ENCODE results near the gene PLEKHG4B. TPM values are rescaled to one million over a fixed set of nuclear protein-coding genes. Genes with fewer than 3 reads are reported as not detected.

Gene PLEKHG4B
- total and polyA plus RNA-seq, 2 donors from 2014 or later, result 0.13 to 0.37 TPM

- no peaks in the 10 kb centered on the region for H3K4me1 ChIP-seq (ENCODE audit: control insufficient read depth in 2 of 3, insufficient read depth in 2 of 3, low read depth in 1 of 3, low read length in 3 of 3)
- H3K27me3 ChIP-seq (ENCODE audit: control insufficient read depth, insufficient read depth, low read length), result no peaks in the 10 kb centered on the region
- no peak for TF ChIP-seq CTCF (IDR thresholded peaks at IDR 0.05; ENCODE audit: borderline replicate concordance, extremely low read depth, insufficient read depth)
- FAIRE-seq, result no peak
- no peaks in the 10 kb centered on the region for H3K9me3 ChIP-seq (ENCODE audit: control insufficient read depth in 2 of 3, insufficient read depth in 1 of 3, low read length in 3 of 3)
- H3K27ac ChIP-seq (ENCODE audit: low read depth in 2 of 2, low read length in 2 of 2), result no peak overlapping the region
- intact Hi-C loops (cut with DNase I), result no loop called here
- H3K4me3 ChIP-seq (ENCODE audit: low read length in 3 of 3), result no peak overlapping the region
- peak in 1 of 5 donors; percentile 44 for DNase-seq
- H3K36me3 ChIP-seq (ENCODE audit: control insufficient read depth in 2 of 3, insufficient read depth in 3 of 3, low read length in 3 of 3), result peaks cover 2 to 14% (median 5%) of the 10 kb centered on the region in 3 donors
- no peak overlapping the region for H3K9ac ChIP-seq (ENCODE audit: low read length in 3 of 3)
These were observed 113.2 kb downstream of the PLEKHG4B start for GRCh38 chr5:204966-205670.

GRCh38 chr5:206406-206805, 114.4 kb downstream of the PLEKHG4B start:
- H3K4me1 ChIP-seq (ENCODE audit: control insufficient read depth in 2 of 3, insufficient read depth in 2 of 3, low read depth in 1 of 3, low read length in 3 of 3), result no peaks in the 10 kb centered on the region
- no peak for TF ChIP-seq CTCF (IDR thresholded peaks at IDR 0.05; ENCODE audit: borderline replicate concordance, extremely low read depth, insufficient read depth)
- no peaks in the 10 kb centered on the region for H3K27me3 ChIP-seq (ENCODE audit: control insufficient read depth, insufficient read depth, low read length)
- H3K9me3 ChIP-seq (ENCODE audit: control insufficient read depth in 2 of 3, insufficient read depth in 1 of 3, low read length in 3 of 3), result no peaks in the 10 kb centered on the region
- H3K36me3 ChIP-seq (ENCODE audit: control insufficient read depth in 2 of 3, insufficient read depth in 3 of 3, low read length in 3 of 3), result peaks cover 2 to 14% (median 5%) of the 10 kb centered on the region in 3 donors
- no peak overlapping the region for H3K27ac ChIP-seq (ENCODE audit: low read depth in 2 of 2, low read length in 2 of 2)
- intact Hi-C loops (cut with DNase I), result no loop called here
- no peak overlapping the region for H3K9ac ChIP-seq (ENCODE audit: low read length in 3 of 3)
- FAIRE-seq (no peak), DNase-seq (peak in 1 of 5 donors; percentile 54)
- no peak overlapping the region for H3K4me3 ChIP-seq (ENCODE audit: low read length in 3 of 3)

- DNase-seq (no peak), FAIRE-seq (no peak)
- no peak overlapping the region for H3K9ac ChIP-seq (ENCODE audit: low read length in 3 of 3)
- no peak for TF ChIP-seq CTCF (IDR thresholded peaks at IDR 0.05; ENCODE audit: borderline replicate concordance, extremely low read depth, insufficient read depth)
- no peaks in the 10 kb centered on the region for H3K4me1 ChIP-seq (ENCODE audit: control insufficient read depth in 2 of 3, insufficient read depth in 2 of 3, low read depth in 1 of 3, low read length in 3 of 3)
- no peak overlapping the region for H3K4me3 ChIP-seq (ENCODE audit: low read length in 3 of 3)
- H3K36me3 ChIP-seq (ENCODE audit: control insufficient read depth in 2 of 3, insufficient read depth in 3 of 3, low read length in 3 of 3), result peaks cover 2 to 14% (median 5%) of the 10 kb centered on the region in 3 donors
- no peak overlapping the region for H3K27ac ChIP-seq (ENCODE audit: low read depth in 2 of 2, low read length in 2 of 2)
- intact Hi-C loops (cut with DNase I), result no loop called here
- no peaks in the 10 kb centered on the region for H3K27me3 ChIP-seq (ENCODE audit: control insufficient read depth, insufficient read depth, low read length)
- no peaks in the 10 kb centered on the region for H3K9me3 ChIP-seq (ENCODE audit: control insufficient read depth in 2 of 3, insufficient read depth in 1 of 3, low read length in 3 of 3)
These were observed 115.1 kb downstream of the PLEKHG4B start for GRCh38 chr5:206927-207536.
